ENCODE measurements around the gene HFE. TPM values are rescaled to one million over a fixed set of nuclear protein-coding genes. Genes with fewer than 3 reads are reported as not detected.

The HFE gene
- total and polyA plus RNA-seq, 2 of the 13 experiments (the other 11 are each of a cell fraction or from before 2014, with no cell fraction given), result 3.7 to 6.3 TPM

DNA sequence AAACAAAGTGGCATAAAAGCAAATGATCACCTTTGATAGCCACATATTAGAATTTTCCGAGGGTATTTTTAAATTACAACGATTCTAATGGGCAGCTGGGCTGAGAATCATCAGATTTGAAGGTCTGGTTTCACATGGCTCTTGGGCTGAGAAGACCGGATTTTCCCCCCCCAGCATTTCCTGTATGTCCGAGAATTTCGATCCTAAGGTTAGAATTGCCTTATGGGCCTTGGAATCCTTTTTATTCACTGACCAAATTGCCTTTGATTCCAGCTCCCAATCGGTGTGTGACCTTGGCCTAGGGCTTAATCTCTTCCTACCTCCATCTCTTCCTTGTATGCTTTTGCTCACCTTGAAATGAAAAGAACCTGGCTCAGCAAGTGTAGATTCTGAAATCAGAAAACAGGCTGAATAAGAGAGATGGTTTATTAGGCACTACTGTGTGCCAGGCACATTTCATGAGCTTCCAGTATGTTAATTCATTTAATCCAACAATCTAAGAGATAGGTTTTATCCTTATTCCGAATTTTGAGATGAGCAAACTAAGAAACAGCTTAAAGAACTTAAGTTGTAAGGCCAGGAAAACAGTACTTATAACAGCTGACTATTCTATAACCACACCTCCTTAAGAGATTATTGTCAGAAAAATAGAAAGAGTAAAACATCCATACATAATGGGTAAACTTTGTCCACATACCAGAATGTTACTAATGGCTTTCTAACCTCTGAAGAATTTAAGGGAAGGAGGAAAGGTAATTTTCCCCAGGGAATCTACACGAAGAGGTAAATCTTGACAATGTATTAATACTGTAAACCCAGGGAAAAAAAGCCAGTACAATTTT lies 39.4 kb downstream of the HFE start (continued):
- TF ChIP-seq, protein P1, sequence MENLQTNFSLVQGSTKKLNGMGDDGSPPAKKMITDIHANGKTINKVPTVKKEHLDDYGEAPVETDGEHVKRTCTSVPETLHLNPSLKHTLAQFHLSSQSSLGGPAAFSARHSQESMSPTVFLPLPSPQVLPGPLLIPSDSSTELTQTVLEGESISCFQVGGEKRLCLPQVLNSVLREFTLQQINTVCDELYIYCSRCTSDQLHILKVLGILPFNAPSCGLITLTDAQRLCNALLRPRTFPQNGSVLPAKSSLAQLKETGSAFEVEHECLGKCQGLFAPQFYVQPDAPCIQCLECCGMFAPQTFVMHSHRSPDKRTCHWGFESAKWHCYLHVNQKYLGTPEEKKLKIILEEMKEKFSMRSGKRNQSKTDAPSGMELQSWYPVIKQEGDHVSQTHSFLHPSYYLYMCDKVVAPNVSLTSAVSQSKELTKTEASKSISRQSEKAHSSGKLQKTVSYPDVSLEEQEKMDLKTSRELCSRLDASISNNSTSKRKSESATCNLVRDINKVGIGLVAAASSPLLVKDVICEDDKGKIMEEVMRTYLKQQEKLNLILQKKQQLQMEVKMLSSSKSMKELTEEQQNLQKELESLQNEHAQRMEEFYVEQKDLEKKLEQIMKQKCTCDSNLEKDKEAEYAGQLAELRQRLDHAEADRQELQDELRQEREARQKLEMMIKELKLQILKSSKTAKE (CRISPR knock-in tag; IDR thresholded peaks at IDR 0.05; ENCODE audit: borderline replicate concordance), result no peak
- TF ChIP-seq ZNF17 (CRISPR knock-in tag; IDR thresholded peaks at IDR 0.05) (no peak), POLR2G (IDR thresholded peaks at IDR 0.05; ENCODE audit: low read depth, low read length) (no peak), RBAK (CRISPR knock-in tag; IDR thresholded peaks at IDR 0.05) (no peak), FOXM1 (CRISPR knock-in tag; IDR thresholded peaks at IDR 0.05) (no peak), GABPA (IDR thresholded peaks at IDR 0.05; ENCODE audit: low read depth, low read length) (no peak), GABPA (CRISPR knock-in tag; IDR thresholded peaks at IDR 0.05; ENCODE audit: low read depth) (0 out of 2 replicates have a peak, but pooled peaks have one; percentile 43), KLF13 (CRISPR knock-in tag; IDR thresholded peaks at IDR 0.05) (no peak), ZNF724P (CRISPR knock-in tag; IDR thresholded peaks at IDR 0.05; ENCODE audit: borderline replicate concordance) (no peak), ZNF296 (CRISPR knock-in tag; conservative IDR thresholded peaks at IDR 0.05) (no peak), ASH2L (IDR thresholded peaks at IDR 0.05; ENCODE audit: insufficient read length, low read depth, low read length) (peak; percentile 45), ZNF598 (CRISPR knock-in tag; IDR thresholded peaks at IDR 0.05; ENCODE audit: borderline replicate concordance) (no peak), ZNF660 (CRISPR knock-in tag; IDR thresholded peaks at IDR 0.05; ENCODE audit: borderline replicate concordance, low read depth) (no peak), POLR2AphosphoS2 (IDR thresholded peaks at IDR 0.05; ENCODE audit: low read depth, low read length) (no peak), ZNF546 (CRISPR knock-in tag; conservative IDR thresholded peaks at IDR 0.05) (no peak)
- TF ChIP-seq, protein P2, sequence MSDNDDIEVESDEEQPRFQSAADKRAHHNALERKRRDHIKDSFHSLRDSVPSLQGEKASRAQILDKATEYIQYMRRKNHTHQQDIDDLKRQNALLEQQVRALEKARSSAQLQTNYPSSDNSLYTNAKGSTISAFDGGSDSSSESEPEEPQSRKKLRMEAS (IDR thresholded peaks at IDR 0.05), result no peak
- TF ChIP-seq, protein P3, sequence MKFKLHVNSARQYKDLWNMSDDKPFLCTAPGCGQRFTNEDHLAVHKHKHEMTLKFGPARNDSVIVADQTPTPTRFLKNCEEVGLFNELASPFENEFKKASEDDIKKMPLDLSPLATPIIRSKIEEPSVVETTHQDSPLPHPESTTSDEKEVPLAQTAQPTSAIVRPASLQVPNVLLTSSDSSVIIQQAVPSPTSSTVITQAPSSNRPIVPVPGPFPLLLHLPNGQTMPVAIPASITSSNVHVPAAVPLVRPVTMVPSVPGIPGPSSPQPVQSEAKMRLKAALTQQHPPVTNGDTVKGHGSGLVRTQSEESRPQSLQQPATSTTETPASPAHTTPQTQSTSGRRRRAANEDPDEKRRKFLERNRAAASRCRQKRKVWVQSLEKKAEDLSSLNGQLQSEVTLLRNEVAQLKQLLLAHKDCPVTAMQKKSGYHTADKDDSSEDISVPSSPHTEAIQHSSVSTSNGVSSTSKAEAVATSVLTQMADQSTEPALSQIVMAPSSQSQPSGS (CRISPR knock-in tag; IDR thresholded peaks at IDR 0.05), result no peak; the same call in 1 of the 2 replicates
- TF ChIP-seq, protein P4, sequence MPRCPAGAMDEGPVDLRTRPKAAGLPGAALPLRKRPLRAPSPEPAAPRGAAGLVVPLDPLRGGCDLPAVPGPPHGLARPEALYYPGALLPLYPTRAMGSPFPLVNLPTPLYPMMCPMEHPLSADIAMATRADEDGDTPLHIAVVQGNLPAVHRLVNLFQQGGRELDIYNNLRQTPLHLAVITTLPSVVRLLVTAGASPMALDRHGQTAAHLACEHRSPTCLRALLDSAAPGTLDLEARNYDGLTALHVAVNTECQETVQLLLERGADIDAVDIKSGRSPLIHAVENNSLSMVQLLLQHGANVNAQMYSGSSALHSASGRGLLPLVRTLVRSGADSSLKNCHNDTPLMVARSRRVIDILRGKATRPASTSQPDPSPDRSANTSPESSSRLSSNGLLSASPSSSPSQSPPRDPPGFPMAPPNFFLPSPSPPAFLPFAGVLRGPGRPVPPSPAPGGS (CRISPR knock-in tag; IDR thresholded peaks at IDR 0.05), result 0 out of 2 replicates have a peak, but pooled peaks have one; percentile 1
- TF ChIP-seq, protein P5, sequence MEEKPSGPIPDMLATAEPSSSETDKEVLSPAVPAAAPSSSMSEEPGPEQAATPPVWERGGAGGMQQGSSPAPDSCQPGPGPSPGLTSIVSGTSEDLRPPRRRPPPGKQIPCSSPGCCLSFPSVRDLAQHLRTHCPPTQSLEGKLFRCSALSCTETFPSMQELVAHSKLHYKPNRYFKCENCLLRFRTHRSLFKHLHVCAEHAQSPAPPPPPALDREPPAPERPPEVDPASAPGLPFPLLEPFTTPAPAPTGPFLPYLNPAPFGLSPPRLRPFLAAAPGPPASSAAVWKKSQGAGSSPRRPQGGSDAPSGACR (CRISPR knock-in tag; IDR thresholded peaks at IDR 0.05), result no peak
- TF ChIP-seq, protein P6, sequence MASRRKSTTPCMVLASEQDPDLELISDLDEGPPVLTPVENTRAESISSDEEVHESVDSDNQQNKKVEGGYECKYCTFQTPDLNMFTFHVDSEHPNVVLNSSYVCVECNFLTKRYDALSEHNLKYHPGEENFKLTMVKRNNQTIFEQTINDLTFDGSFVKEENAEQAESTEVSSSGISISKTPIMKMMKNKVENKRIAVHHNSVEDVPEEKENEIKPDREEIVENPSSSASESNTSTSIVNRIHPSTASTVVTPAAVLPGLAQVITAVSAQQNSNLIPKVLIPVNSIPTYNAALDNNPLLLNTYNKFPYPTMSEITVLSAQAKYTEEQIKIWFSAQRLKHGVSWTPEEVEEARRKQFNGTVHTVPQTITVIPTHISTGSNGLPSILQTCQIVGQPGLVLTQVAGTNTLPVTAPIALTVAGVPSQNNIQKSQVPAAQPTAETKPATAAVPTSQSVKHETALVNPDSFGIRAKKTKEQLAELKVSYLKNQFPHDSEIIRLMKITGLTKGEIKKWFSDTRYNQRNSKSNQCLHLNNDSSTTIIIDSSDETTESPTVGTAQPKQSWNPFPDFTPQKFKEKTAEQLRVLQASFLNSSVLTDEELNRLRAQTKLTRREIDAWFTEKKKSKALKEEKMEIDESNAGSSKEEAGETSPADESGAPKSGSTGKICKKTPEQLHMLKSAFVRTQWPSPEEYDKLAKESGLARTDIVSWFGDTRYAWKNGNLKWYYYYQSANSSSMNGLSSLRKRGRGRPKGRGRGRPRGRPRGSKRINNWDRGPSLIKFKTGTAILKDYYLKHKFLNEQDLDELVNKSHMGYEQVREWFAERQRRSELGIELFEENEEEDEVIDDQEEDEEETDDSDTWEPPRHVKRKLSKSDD (CRISPR knock-in tag; IDR thresholded peaks at IDR 0.05; ENCODE audit: low read depth), result no peak
